ENCODE data around the gene APBB2.
"Not testable (repeated sequence)": the region's sequence is repeated elsewhere in the genome, so short reads cannot be mapped to it uniquely, and the experiment has no call there.

Gene APBB2

DNA sequence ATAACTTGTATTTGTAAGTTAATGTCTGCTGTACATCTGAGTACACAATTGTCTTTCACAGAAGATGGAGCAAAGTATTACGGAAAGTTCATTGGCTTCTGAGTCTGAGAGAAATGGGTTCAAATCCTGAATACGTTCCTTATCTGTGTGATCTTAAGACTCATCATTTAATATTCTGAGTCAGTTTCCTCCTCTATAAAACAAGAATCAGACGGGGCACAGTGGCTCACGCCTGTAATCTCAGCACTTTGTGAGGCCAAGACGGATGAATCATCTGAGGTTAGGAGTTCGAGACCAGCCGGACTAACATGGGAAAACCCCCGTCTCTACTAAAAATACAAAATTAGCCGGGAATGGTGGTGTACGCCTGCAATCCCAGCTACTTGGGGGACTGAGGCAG lies 57.8 kb downstream of the APBB2 start:
- DNase-seq (ENCODE audit: low spot score) = no peak

DNA sequence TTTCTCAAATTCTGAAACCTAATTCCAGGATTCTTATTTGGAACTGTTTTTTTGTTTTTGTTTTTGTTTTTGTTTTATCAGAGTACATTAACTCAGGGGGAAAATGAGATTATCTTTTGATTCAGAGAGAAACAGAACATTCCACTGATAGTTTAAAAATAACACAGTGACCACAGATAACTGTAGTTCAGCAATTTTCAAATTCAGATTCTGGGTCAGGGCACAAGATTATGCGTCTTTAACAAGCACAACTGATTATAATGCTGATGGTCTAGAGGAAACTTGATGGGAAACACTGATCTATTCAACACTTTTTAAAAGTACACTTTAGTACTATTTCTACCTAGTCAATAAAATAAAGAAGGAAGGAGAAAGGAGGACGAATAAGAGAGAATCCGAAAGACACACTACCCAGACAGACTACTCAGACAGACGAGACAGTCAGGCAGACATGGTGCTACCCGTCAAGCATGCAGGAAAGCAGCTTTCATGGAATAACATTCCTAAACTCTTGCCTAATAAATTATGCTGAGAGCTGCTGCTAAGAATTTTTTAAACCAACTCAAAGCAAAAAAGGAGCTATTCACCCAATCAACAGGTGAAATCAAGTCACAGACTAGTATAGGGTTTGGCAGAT lies 59.0 kb downstream of the APBB2 start:
- no peak for DNase-seq (ENCODE audit: low spot score)

GRCh38 chr4:41154814-41155177 lies 59.5 kb downstream of the APBB2 start:
- no peak for DNase-seq (ENCODE audit: low spot score)

- DNase-seq (ENCODE audit: low spot score) = no peak
These were observed 60.1 kb downstream of the APBB2 start for GRCh38 chr4:41154010-41154813.

GRCh38 chr4:41150401-41150800 lies 63.9 kb downstream of the APBB2 start:
- DNase-seq (ENCODE audit: low spot score) = no peak

DNA sequence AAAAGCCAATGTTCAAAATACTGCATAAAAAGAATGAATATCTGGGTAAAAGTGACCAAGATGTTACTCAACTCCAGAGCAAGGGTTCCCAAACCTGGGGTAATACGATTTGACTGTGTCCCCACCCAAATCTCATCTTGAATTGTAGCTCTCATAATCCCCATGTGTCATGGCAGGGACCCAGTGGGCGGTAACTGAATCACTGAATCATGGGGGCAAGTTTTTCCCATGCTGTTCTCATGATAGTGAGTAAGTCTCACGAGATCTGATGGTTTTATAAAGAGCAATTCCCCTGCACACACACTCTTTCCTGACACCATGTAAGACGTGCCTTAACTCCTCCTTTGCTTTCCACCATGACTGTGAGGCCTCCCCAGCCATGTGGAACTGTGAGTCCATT lies 64.8 kb downstream of the APBB2 start:
- DNase-seq (ENCODE audit: low spot score) = not testable (repeated sequence)

GRCh38 chr4:41148931-41149330 lies 65.4 kb downstream of the APBB2 start:
- no peak for DNase-seq (ENCODE audit: low spot score)

- no peak for DNase-seq (ENCODE audit: low spot score)
These were observed 66.0 kb downstream of the APBB2 start for GRCh38 chr4:41148292-41148691.

DNA sequence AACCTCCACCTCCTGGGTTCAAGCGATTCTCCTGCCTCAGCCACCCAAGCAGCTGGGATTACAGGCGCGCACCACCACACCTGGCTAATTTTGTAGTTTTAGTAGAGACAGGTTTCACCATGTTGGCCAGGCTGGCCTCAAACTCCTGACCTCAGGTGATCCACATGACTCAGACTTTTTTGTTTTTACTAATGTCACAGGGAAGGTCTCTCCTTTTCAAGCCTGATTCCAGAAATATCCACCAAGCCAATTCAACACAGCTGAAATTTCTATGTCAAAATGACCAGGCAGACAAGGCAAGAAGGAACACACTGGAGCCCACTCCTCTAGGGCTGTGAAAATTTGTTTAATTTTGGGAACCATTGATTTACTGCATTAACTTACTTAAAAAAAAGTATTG lies 66.8 kb downstream of the APBB2 start:
- not testable (repeated sequence) for DNase-seq (ENCODE audit: low spot score)

- no peak for DNase-seq (ENCODE audit: low spot score)
These were observed 67.4 kb downstream of the APBB2 start for GRCh38 chr4:41146716-41147506.

DNA sequence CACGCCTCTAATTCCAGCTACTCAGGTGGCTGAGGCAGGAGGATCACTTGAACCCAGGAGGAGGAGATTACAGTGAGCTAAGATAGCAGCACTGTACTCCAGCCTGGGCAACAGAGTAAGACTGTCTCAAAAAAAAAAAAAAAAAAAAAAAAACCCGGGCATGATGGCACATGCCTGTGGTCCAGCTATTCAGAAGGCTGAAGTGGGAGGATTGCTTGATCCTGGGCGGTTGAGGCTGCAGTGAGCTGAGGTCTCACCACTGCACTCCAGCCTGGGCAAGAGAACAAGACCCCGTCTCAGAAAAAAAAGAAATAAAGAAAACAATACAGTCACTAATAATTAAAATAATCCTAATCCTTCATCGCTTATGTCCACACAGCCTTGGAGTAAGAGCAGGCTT lies 68.1 kb downstream of the APBB2 start:
- no peak for DNase-seq (ENCODE audit: low spot score)

GRCh38 chr4:41145571-41146078 lies 68.7 kb downstream of the APBB2 start:
- peak; percentile 42 for DNase-seq (ENCODE audit: low spot score)

DNA sequence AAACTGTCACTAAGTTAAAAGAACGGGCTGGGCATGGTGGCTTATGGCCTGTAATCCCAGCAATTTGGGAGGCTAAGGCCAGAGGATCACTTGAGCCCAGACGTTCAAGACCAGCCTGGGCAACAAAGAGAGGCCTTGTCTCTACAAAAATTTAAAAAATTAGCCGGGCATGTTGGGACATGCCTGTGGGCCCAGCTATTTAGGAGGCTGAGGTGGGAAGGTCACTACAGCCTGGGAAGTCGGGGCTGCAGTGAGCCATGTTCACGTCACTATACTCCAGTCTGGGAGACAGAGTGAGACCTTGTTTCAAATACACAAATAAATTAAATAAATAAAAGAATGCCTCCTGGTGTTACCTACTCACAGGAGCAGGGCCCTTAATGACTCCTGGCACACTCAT lies 69.5 kb downstream of the APBB2 start:
- DNase-seq (ENCODE audit: low spot score) = peak; percentile 33

- DNase-seq (ENCODE audit: low spot score) = no peak
These were observed 70.3 kb downstream of the APBB2 start for GRCh38 chr4:41144040-41144379.

DNA sequence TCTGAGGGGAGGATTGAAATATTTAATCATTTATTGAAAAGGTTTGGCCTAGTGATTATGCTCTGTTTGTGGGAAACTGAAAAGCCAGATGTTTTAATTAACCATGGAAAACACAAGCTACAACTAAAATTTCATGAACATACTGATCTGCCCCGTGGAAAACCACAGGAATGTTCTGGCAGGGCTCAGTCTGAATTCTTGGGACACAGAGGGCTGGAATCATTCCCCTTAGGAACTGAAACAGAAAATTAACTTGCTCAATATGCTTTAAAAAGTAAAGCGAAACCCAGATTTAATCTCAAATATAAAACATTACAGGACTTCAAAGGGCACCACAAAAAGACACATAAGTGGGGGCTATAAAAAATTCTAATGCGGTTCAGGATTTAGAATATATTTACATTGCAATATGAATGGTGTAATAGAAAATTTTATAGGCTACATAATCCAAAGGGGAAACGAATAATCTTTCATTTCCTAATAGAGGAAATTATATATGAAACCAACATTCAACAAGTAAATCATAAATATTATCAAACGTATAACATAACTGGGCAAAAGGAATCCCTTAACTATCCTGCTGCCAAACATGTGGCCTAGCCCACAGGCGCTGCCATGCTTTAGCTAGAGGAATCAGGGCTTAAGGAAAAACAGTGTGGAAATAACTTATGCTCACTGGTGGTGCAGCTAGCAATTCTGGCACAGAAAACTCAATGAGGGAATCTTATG lies 70.9 kb downstream of the APBB2 start:
- peak; percentile 59 for DNase-seq (ENCODE audit: low spot score)

- DNase-seq (ENCODE audit: low spot score) = no peak
These were observed 71.7 kb downstream of the APBB2 start for GRCh38 chr4:41142376-41143310.

DNA sequence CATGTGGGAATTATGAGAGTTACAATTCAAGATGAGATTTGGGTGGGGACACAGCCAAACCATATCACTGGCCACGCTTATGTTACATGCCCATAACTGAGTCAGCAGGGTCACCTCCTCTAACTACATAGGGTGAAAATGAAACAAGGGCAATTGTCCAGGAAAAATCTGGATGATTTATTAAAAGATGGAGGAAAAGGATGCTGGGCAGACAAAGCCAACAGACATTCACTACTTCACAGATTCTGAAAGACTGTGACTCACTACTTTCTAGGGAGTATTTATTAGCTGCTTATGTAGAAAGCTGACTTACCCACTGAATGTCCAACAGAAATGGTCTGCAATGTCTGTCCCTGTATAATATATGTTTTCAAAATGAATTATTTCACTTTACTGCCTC lies 72.4 kb downstream of the APBB2 start:
- no peak for DNase-seq (ENCODE audit: low spot score)

DNA sequence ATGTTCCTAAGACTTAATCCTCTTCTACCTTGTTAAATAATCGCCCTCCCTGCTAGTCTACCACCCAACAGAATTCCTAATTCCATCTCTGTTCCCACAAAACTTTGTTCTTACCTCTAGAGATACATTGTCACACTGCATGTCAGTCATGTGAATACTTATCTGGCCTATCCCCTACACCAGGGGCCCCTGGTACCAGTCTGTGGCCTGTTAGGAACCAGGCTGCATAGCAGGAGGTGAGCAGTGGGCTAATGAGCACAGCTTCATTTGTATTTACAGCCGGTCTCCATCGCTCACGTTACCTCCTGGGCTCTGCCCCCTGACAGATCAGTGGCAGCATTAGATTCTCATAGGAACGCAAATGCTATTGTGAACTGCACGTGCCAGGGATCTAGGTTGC lies 73.9 kb downstream of the APBB2 start:
- no peak for DNase-seq (ENCODE audit: low spot score)

- DNase-seq (ENCODE audit: low spot score) = no peak
These were observed 76.5 kb downstream of the APBB2 start for GRCh38 chr4:41137879-41138278.

- DNase-seq (ENCODE audit: low spot score) = no peak
These were observed 77.9 kb downstream of the APBB2 start for GRCh38 chr4:41136456-41136855.

GRCh38 chr4:41135801-41136200 lies 78.5 kb downstream of the APBB2 start:
- DNase-seq (ENCODE audit: low spot score) = no peak

Data from LoVo (cell line).